ENCODE measurements around the gene SYNPO2.

- no peak for TF ChIP-seq CTCF (conservative IDR thresholded peaks at IDR 0.05)
- no peak for TF ChIP-seq EZH2 (IDR thresholded peaks at IDR 0.05; ENCODE audit: low read depth)
These were observed 69.2 kb downstream of the SYNPO2 start for GRCh38 chr4:118957722-118958445.

All from PC-9 (cell line).